ENCODE data around the gene DMBT1.
A peak's percentile ranks its signal among the peaks of the same experiment; 100 is the strongest.

DMBT1 gene

GRCh38 chr10:122665946-122666345 lies 105.4 kb downstream of the DMBT1 start:
- DNase-seq: no peak

- DNase-seq: no peak
Observed at GRCh38 chr10:122669045-122669444, 108.5 kb downstream of the DMBT1 start.

GRCh38 chr10:122669842-122670241 lies 109.3 kb downstream of the DMBT1 start:
- no peak for DNase-seq

GRCh38 chr10:122671355-122671754 lies 110.8 kb downstream of the DMBT1 start:
- DNase-seq: no peak

GRCh38 chr10:122672655-122673054 lies 112.1 kb downstream of the DMBT1 start:
- no peak for DNase-seq

GRCh38 chr10:122673269-122673668 lies 112.7 kb downstream of the DMBT1 start:
- no peak for DNase-seq

- no peak for DNase-seq
Observed at GRCh38 chr10:122673731-122674130, 113.2 kb downstream of the DMBT1 start.

GRCh38 chr10:122674781-122675180 lies 114.2 kb downstream of the DMBT1 start:
- DNase-seq: peak in 8 of 56 donors; percentile 2 to 38 (median 10)

GRCh38 chr10:122675278-122675677 lies 114.7 kb downstream of the DMBT1 start:
- DNase-seq: no peak

GRCh38 chr10:122678266-122678665 lies 117.7 kb downstream of the DMBT1 start:
- DNase-seq: no peak

- DNase-seq: no peak
Observed at GRCh38 chr10:122682522-122682921, 122.0 kb downstream of the DMBT1 start.

GRCh38 chr10:122688293-122688989 lies 127.9 kb downstream of the DMBT1 start:
- DNase-seq: peak in 1 of 56 donors; percentile 6

GRCh38 chr10:122689146-122689820 lies 128.7 kb downstream of the DMBT1 start:
- DNase-seq: no peak

- DNase-seq: no peak
Observed at GRCh38 chr10:122692744-122693143, 132.2 kb downstream of the DMBT1 start.
